NCI-H1694 treated with DMSO at 0.1 percent for 48 hours (cell line): ENCODE results near the gene COPE.
"Not testable (repeated sequence)": the region's sequence is repeated elsewhere in the genome, so short reads cannot be mapped to it uniquely, and the experiment has no call there.

ENCODE experiments used
- DNase-seq: peaks from one replicate; lab custom pipeline; 2025; lab: John Stamatoyannopoulos, UW

COPE gene

DNA sequence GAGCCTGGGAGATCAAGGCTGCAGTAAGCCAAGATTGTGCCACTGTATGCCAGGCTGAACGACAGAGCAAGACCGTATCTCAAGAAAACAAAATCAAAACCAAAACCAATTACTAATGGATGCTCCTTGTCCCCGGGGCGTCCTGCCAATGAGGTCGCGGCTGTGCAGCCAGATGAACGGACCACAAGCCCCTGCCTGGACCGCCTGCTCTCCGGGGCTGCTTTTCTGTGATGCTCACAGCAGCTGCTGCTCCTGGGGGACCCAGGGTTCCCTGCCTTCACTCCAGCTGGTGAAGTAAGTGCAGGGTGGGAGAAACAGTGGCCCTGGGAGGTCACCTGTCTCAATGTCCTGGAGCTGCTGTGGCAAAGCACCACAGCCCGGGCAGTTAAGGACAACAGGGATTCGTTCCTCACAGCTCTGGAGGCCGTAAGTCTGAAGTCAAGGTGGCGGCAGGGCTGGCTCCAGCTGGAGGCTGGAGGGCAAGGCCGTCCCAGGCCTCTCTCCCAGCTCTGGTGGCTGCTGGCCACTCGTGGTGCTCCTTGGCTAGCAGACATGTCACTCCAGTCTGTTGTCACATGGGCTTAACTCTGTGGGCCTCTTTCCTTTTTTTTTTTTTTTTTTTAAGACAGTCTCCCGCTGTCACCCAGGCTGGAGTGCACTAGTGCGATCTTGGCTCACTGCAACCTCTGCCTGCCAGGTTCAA is 10.1 kb downstream of the COPE start:
- no peak for DNase-seq

DNA sequence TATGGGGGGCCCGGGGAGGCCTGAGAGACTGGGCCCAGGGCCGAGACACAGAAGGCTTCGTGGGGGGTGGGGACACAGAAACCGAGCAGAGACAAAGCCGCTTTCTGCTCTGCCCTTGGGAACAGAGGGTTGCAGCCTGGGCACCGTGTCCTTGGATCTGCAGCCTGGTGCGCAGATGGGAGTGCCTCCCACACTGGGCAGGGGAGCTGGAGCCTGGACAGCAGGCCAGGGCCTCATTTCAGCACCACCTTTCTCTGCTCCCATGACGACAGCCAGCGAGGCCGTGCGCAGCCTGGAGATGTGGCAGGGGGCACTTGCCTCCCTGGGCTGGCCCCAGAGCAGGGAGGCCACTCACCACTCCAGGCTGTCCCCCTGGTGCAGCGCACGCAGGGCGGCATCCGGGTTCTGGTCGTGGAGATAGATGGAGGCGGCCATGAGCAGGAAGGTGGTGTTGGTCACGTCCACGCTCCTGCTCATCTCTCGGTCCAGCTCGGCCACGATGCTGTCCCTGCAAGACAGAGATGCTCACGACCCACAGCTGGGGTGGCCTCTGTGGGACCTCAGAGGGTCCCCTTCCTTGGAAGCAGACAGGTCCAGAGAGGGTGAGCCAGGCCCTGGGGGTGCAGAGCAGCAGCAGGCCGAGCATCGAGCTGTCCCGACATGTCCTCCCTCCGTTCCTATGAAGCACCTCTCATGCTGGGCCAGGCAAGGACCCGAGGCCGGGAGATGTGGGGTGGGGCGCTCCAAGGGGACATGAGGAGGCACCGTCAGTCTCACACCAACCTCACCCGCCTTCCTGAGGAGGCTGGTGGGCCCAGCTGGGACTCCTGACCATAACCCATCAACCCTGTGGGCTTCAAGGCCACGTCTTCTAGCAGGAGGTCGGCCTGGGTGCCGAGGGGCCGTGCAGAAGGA is 12.3 kb downstream of the COPE start:
- no peak for DNase-seq

GRCh38 chr19:18905513-18906236 is 13.5 kb downstream of the COPE start:
- DNase-seq, result no peak

GRCh38 chr19:18905058-18905456 is 14.1 kb downstream of the COPE start:
- DNase-seq, result no peak

DNA sequence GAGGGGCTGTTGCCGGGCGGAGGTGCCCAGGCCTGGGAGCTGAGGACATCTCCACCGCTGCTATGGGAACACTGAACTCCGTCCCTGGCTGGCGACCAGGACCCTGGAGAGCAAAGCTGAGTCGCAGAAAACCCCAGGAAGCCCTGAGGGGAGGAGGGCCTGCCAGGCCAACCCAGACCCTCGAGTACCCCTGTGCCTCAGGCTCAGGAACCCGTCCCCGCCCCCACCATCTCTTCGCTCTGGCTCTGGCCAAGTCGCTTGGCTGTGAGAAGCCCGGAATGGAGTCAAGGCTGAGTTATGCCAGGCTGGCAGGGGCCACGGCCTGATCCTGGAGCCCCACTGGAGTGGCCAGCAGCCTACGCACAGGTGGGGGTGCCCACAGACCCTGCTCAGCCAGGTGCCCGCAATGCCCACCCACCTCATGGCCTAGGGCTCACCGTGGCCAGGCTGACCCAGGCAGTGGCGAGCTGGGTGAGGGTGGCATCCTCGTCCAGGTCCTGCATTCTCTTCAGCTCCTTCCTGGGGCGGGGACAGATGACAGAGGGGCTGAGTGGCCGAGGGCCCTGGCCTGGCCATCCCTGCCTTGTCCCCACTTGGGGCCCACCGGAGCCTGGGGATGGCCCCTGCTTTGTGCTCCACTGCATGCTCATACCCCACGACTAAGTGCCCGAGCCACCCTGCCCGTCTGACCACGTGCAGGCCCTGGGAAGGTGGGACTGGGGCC is 14.7 kb downstream of the COPE start:
- DNase-seq, result no peak

DNA sequence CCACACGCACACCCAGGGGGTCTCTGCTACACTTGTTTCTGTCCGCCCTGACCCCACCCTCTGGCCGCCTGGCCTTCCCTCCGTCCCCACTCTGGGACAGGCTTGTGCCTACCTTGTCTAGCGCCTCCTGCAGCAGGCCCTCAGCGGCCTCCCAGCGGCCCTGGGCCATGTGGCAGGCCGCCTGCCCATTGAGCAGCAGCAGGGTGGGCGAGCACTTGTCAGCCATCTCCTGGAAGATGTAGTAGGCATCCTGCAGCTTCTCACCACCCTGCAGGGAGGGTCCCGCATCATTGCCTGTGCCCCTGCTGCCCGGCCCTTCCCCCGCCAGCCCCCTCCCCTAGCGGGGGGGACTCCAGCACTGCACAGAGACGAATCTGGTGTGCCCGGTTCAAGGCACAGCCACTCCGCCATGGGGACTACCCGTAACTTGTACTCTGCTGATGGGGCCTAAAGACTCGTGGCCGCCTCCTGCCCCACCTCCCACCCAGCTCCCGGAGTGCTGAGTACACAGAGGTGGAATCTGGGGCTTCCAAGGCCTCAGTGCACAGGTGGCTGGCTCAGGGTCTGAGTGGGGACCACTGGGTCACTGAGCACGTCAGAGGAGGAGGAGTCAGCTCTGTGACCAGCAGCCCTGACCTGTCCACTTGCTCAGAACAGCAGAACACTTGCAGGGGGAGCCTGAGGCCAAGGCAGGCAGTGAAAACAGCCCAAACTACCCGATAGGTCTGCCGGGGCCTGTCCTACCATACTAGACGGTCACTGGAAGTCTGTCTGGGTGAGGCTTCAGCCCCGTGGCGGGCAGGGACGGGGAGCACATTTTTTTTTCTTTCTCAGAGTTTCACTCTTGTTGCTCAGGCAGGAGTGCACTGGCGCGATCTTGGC is 15.8 kb downstream of the COPE start:
- DNase-seq, result no peak

- not testable (repeated sequence) for DNase-seq
These were observed 16.7 kb downstream of the COPE start for GRCh38 chr19:18902519-18902918.

DNA sequence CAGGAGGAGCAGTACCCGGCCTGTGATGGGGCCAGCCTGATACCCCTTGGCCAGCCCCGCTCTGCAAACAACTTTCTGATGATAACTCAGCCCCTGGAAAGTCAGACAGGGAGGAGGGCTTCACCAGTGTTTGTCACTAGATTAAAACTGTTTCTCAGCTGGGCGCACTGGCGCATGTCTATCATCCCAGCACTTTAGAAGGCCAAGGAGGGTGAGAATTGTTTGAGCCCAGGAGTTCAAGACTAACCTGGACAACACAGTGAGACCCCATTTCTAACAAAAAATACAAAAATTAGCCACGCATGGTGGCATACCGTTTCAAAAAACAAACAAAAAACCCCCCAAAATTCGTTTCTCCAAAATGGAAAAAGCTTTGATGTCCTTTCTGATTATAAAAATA is 17.7 kb downstream of the COPE start:
- no peak for DNase-seq

DNA sequence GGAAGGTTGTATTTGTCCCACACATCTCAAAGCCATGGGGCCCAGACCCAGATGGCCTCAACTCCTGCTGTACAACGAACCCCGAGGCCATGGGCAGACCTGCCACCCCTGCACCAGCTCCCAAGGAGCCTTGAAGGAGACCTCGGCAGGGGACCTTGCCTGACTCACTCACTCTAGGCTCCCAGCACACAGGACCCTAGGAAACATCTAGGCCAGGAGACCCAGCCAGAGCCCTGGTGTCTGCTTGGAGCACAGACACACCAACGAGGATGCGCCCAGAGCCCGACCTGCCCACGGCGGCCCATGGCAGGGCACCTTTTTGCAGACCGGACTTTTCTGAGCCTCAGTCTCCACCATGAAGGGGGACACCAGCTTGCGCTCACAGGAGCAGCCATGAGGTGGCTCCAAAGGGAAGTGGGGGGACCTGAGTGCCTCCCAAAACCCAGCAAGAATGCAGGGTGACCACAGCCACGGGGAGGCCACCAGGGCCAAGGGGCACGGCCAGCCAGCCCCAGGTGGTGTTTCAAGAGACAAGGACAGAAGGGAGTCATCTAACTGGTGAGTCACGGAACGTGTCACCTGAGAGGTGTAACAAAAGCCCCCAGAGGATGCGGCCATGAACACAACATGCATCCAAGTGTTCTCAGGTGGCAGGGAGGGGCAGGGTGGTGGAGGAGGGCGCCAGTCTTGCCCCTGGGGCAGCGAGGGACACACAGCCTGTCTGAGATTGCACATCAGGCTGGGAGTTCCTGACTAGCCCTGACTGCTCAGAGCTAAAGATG is 18.3 kb downstream of the COPE start:
- no peak for DNase-seq

DNA sequence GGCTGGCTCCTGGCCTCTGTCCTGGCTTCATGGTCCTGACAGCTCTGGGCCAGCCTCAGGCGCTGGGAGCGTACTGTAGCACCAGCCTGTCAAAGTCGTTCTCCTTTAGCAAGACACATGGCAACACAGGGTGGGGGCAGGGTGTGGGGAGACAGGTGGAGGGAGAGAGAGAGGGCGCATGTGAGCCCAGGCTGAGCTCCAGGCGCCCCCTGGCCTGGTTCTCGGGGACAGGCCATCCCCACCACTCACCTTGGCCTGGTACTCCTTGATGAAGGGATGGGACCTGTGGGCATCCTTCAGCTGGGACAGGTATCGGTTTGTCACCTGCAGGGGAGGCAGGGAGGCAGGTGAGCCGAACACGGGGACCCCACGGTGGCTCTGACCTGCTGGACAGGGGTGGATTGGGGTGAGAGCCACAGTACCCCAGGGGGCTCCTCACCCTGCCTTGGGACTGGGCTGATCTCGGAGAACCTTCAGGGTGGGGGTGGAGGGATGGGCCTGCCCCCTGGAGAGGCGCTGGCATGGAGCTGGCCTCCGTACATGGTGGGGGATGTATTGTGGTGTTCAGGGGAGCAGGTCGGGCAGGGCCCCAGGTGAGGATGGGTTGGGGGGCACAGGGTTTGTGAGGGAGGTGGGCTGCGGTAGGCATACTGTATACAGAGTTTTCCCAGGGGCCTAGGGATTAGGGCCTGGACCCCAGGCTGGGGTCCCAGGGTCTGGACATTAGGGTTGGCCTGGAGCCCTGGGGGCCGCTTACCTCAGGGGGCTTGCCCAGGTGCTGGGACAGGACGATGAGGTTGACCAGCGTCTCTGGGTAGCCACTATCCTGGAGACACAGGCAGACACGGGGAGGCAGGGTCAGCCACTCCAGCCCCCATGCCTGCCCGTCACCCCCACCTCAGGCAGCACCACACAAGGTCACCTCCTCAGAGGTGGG is 19.3 kb downstream of the COPE start:
- DNase-seq, result no peak

DNA sequence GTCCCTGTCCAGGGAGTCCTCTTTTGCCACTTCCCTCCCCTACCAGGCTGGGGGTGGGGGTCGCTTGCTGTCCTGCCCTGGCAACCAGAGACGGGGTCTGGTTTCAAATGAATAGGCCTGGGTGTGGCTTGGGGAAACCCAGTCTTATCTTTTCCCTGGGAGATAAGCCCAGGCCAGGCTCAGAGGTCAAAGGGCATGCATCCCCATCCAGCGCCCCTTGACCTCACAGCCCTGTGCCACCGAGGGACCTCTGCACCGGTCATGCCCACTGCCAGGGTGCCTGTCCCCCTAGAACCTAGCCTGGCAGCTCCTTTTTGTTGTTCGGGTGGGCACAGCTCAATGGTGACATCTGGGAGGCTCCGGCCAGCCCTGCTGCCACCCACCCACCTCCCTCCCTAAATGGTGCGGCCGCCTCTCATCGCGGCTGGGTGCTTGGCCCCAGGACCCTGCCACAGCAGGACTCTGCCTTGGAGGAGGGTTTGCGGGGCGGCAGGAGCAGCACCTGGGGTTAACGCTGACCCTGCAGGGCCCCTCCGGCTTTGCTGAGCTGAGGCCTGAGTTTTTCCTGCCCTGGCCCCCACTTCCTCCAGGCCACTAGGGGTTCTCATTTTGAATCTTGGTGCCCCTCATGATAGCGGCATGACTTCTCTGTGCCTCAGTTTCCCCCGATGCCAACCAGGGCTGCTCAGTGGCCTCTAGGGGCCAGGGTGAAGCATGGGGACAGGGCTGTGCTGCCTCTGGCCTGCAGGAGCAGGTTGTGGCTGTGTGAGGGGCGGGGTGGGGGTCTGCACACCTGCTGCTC is 20.4 kb downstream of the COPE start:
- no peak for DNase-seq

GRCh38 chr19:18898081-18898606 is 21.0 kb downstream of the COPE start:
- DNase-seq, result no peak

DNA sequence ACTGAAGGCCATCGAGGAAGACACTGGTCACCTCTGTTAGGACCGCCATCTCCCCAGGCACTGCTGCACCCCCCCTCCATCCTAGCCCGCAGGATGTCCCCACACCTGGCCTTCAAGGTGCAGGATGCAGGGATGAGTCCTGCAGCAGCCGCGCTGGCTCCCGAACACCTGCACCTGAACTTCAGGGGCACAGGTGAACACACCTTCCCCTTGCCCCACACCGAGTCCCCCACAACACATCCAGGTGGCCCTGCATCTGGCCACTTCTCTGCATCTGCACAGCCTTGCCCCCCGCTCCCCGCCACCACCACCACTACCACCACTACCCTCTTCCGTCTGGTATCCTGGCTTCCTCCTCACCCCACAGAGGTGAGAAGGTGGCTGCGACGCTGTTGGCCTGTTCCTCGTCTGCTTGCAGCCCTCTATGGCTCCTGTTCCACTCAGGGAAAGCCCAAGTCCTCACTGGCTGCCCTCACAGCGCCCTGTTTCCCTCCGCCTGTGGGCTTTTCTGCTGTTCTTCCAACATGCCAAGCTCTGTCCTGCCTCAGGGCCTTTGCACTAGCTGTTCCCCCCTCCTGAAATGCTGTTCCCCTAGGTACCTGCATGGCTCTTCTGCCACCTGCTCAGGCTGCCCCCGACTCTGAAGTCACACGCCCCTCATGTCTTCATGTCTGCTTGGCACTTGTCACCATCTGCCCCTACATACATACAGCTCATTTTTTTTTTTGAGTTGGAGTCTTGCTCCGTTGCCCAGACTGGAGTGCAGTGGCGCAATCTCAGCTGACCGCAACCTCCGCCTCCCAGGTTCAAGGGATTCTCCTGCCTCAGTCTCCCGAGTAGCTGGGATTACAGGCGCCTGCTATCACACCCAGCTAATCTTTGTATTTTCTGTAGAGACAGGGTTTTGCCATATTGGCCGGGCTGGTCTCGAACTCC is 21.8 kb downstream of the COPE start:
- no peak for DNase-seq

DNA sequence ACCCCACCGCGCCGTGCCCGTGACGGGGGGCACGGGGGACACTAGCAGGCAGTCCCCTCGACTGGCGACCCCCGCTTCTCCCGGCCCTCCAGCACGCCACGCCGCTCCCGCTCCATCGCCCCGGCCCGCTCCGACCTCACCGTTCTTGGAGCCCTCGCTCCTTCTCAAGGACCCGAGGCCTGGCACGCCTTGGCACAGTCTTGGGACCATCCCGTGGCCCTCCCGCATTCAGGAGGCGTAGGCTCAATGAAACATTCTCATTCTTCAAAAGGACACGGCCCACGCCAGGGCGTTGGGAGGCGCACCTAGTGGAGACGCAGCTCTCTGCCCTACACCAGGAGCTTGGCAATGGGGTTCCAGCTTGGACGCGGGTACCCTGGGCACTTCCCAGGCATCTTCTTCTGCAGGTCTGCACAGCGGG is 22.8 kb downstream of the COPE start:
- DNase-seq, result no peak

GRCh38 chr19:18895824-18896341 is 23.3 kb downstream of the COPE start, which contains the start of gene CERS1:
CERS1 (minus strand) TSS chr19:18896158; CDS start chr19:18896072, 86 bp downstream.
- DNase-seq, result no peak

GRCh38 chr19:18895038-18895823 is 24.0 kb downstream of the COPE start:
- peak; percentile 12 for DNase-seq
